Psoas muscle (tissue), 8 donors: Measurements from ENCODE around the gene COL26A1. TPM values are rescaled to one million over a fixed set of nuclear protein-coding genes. Genes with fewer than 3 reads are reported as not detected.
A peak's percentile ranks its signal among the peaks of the same experiment; 100 is the strongest.

ENCODE experiments used
- ATAC-seq, 4 donors: fragments of 200-7000 bp; cut with Tn5 transposase; one replicate each; pipeline ENCODE4 v1.9.1; 2020; ENCODE audit warnings: moderate library complexity in 3 of 4, mild to moderate bottlenecking in 2 of 4
- DNase-seq, 2 donors: peaks; one replicate each; pipeline ENCODE4 v3.0.0-alpha.2; 2020
- H3K27ac ChIP-seq: fragments of 200-600 bp; one replicate; pipeline ENCODE4 v1.8.0; 2022
- H3K27me3 ChIP-seq, 3 donors: fragments of 200-600 bp in 1 of 3; one replicate each; pipeline versions ENCODE4 v1.6.1 to v1.8.0; 2013 to 2022; ENCODE audit warnings: low read length in 2 of 3, mild to moderate bottlenecking in 2 of 3, moderate library complexity in 1 of 3; ENCODE audit not compliant: insufficient read depth in 3 of 3
- H3K36me3 ChIP-seq, 2 donors: fragments of 200-600 bp in 1 of 2; one replicate each; pipeline versions ENCODE4 v1.6.1 to v1.8.0; 2013 to 2022; ENCODE audit warnings: low read depth in 1 of 2, mild to moderate bottlenecking in 1 of 2, moderate library complexity in 1 of 2; ENCODE audit not compliant: insufficient read depth in 1 of 2
- H3K4me1 ChIP-seq: fragments of 200-600 bp; one replicate; pipeline ENCODE4 v1.8.0; 2022
- H3K4me3 ChIP-seq: fragments of 200-600 bp; one replicate; pipeline ENCODE4 v1.8.0; 2022; ENCODE audit warnings: mild to moderate bottlenecking
- H3K9me3 ChIP-seq: fragments of 200-600 bp; one replicate; pipeline ENCODE4 v1.8.0; 2022
- CTCF ChIP-seq: fragments of 200-600 bp; IDR thresholded peaks from one replicate; pipeline ENCODE4 v1.8.0; 2022; ENCODE audit warnings: antibody characterized with exemption
- WGBS, 3 donors: extraction: QIAGEN DNeasy Blood & Tissue Kit; methylation state at CpG; one replicate each; pipeline versions ENCODE4 v1.1.6 to v1.1.7; 2013; 5-methylcytosine and 5-hydroxymethylcytosine counted together
- intact Hi-C, 2 donors: fragments of 100-400 bp; cut with DNase I; formaldehyde crosslinking; loops; one replicate each; pipeline versions ENCODE4 v1.11.0 to v1.14.2; 2022
- polyA plus RNA-seq, 3 donors: library from polyadenylated mRNA; stranded (reverse); fragments of 200-250 nt; gene quantifications; one replicate each; pipeline ENCODE4 v1.2.3, GENCODE V29; 2013
- total RNA-seq, 4 donors: library from RNA; stranded (reverse); fragmentation: NEBNext Ultra II Directional in 2 of 4; extraction: Animal tissue kit (Norgen Biotek cat#: 25700) in 2 of 4; gene quantifications; one replicate each; pipeline versions ENCODE4 v1.2.1 to v1.2.4, GENCODE V29; 2021 to 2023
- donor health status: healthy with polysubstance abuse.
- donor health status: DM: no; HTN: no; CAD: no; lungs with moderate emphysema.
- donor health status: Bipolar disorder and iron deficiency.
- donor health status: healthy.
- donor health status: DM: yes; HTN: yes; CAD: no.
- donor health status: DM: no; HTN: no; CAD: no.
- donor health status: DM: no; HTN: no; CAD: no.
- donor health status: DM: yes; HTN: yes; CAD: no.

The COL26A1 gene
- total and polyA plus RNA-seq, 7 donors, result 0.03 TPM; not detected in 6

- Histone ChIP-seq H3K9me3 (peaks cover 4% of the 10 kb centered on the region), H3K4me3 (no peak overlapping the region), H3K27me3 (peaks cover 0 to 19% (median 0%) of the 10 kb centered on the region in 3 donors), H3K36me3 (no peaks in the 10 kb centered on the region), H3K4me1 (peaks cover 3% of the 10 kb centered on the region), H3K27ac (no peak overlapping the region)
- no peak for DNase-seq
- intact Hi-C loops, result no loop called here
- no peak for ATAC-seq
- WGBS, 3 donors, result 69 to 79% (median 77%) methylated on average over 9 of the region's 9 CpGs
- no peak for TF ChIP-seq CTCF
These were observed 154.2 kb downstream of the COL26A1 start for GRCh38 chr7:101516851-101517250.

GRCh38 chr7:101517304-101517703 is 154.6 kb downstream of the COL26A1 start:
- peaks cover 4% of the 10 kb centered on the region for H3K9me3 ChIP-seq
- TF ChIP-seq CTCF, result no peak
- H3K27me3 ChIP-seq, result peaks cover 0 to 19% (median 0%) of the 10 kb centered on the region in 3 donors
- H3K4me1 ChIP-seq, result peaks cover 3% of the 10 kb centered on the region
- H3K4me3 ChIP-seq, result no peak overlapping the region
- ATAC-seq, result no peak
- no peaks in the 10 kb centered on the region for H3K36me3 ChIP-seq
- 80 to 85% (median 82%) methylated on average over 10 of the region's 10 CpGs for WGBS, 3 donors
- no peak overlapping the region for H3K27ac ChIP-seq
- DNase-seq, result no peak
- intact Hi-C loops, result no loop called here

- no peak for TF ChIP-seq CTCF
- Histone ChIP-seq H3K4me3 (no peak overlapping the region), H3K27ac (no peak overlapping the region), H3K9me3 (peaks cover 6% of the 10 kb centered on the region), H3K27me3 (peaks cover 0 to 14% (median 0%) of the 10 kb centered on the region in 3 donors), H3K4me1 (peaks cover 3% of the 10 kb centered on the region), H3K36me3 (no peaks in the 10 kb centered on the region)
- DNase-seq (no peak), ATAC-seq (peak in 3 of 4 donors; percentile 24 to 46 (median 42))
- intact Hi-C loops, result no loop called here
- WGBS, 3 donors, result 27 to 36% (median 27%) methylated on average over 9 of the region's 9 CpGs
These were observed 155.7 kb downstream of the COL26A1 start for GRCh38 chr7:101518336-101518735.

GRCh38 chr7:101519324-101520023 is 156.8 kb downstream of the COL26A1 start:
- Histone ChIP-seq H3K27me3 (peaks cover 0 to 5% (median 0%) of the 10 kb centered on the region in 3 donors), H3K9me3 (peaks cover 14% of the 10 kb centered on the region), H3K4me3 (no peak overlapping the region), H3K4me1 (peaks cover 3% of the 10 kb centered on the region), H3K27ac (no peak overlapping the region), H3K36me3 (no peaks in the 10 kb centered on the region)
- WGBS, 3 donors, result 26 to 33% (median 29%) methylated on average over 12 of the region's 12 CpGs
- no peak for TF ChIP-seq CTCF
- no peak for DNase-seq
- peak in 1 of 4 donors; percentile 21 for ATAC-seq
- intact Hi-C loops, result no loop called here
